Calu3 (cell line): ENCODE data around the gene CDC14A. TPM values are rescaled to one million over a fixed set of nuclear protein-coding genes. Genes with fewer than 3 reads are reported as not detected.

ENCODE experiments used
- BruUV-seq: library from RNA; stranded (reverse); fragments of 400-500 nt; replicated peaks from 2 replicates; lab custom pipeline; 2021; lab: Mats Ljungman, UMichigan
- CTCF ChIA-PET: fragments of 300-600 bp; sonication (Branson Sonifier 250); formaldehyde crosslinking; loops from one replicate; lab custom pipeline; 2022; ENCODE audit warnings: antibody characterized with exemption; lab: Charles Lee
- DNase-seq: peaks from one replicate; pipeline ENCODE4 v3.0.0; 2022
- H3K27ac Mint-ChIP-seq: one replicate; pipeline ENCODE4 v1.8.0; 2022; ENCODE audit warnings: mixed read lengths; ENCODE audit not compliant: unreplicated experiment
- H3K27me3 Mint-ChIP-seq: one replicate; pipeline ENCODE4 v1.8.0; 2022; ENCODE audit warnings: mixed read lengths; ENCODE audit not compliant: unreplicated experiment
- H3K36me3 Mint-ChIP-seq: one replicate; pipeline ENCODE4 v1.8.0; 2022; ENCODE audit warnings: mild to moderate bottlenecking, moderate library complexity, mixed read lengths; ENCODE audit not compliant: insufficient read depth, unreplicated experiment
- H3K4me1 Mint-ChIP-seq: one replicate; pipeline ENCODE4 v1.8.0; 2022; ENCODE audit warnings: mild to moderate bottlenecking, low read depth, mixed read lengths; ENCODE audit not compliant: unreplicated experiment
- H3K4me3 Mint-ChIP-seq: one replicate; pipeline ENCODE4 v1.8.0; 2022; ENCODE audit warnings: mild to moderate bottlenecking, low read depth, moderate library complexity, mixed read lengths; ENCODE audit not compliant: unreplicated experiment
- H3K9me3 Mint-ChIP-seq: one replicate; pipeline ENCODE4 v1.8.0; 2022; ENCODE audit warnings: low read depth, mixed read lengths; ENCODE audit not compliant: unreplicated experiment
- intact Hi-C: fragments of 100-400 bp; cut with micrococcal nuclease; formaldehyde crosslinking; loops from one replicate; pipeline ENCODE4 v1.10.0; 2022; ENCODE audit not compliant: unreplicated experiment
- total RNA-seq: library from RNA; stranded (reverse); gene quantifications from 2 replicates; pipeline ENCODE4 v1.2.3, GENCODE V29; 2022
- TF ChIP-seq, protein P1 (sequence below): fragments of 200-600 bp; IDR thresholded peaks from one replicate; pipeline ENCODE4 v1.8.0; 2022; ENCODE audit warnings: antibody characterized with exemption; ENCODE audit not compliant: unreplicated experiment

The CDC14A gene
- total RNA-seq, 1 experiment from 2014 or later = 8.5 TPM

DNA sequence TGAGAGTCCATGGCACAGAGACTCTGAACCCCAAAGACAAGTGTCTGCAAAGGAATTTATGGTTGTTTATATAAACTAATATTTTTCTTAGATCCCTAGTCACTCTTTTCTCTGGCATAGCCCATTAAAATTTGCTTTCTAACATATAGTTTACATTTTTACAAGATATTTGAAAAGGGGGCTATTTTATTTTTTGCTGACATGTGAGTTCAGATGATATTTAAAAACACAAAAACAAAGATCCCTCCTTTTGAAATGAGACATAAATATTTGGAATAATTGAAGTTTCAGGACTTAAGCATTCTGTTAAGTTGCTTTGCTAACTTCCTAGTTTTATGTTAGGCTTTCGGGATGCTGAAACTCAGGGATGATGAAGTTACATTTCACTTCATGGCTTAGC lies 86.1 kb downstream of the CDC14A start:
- BruUV-seq = no TSS peak
- H3K4me1 Mint-ChIP-seq = no peaks in the 10 kb centered on the region
- intact Hi-C loops = no loop called here
- H3K36me3 Mint-ChIP-seq = no peaks in the 10 kb centered on the region
- CTCF ChIA-PET = no interaction called here
- H3K9me3 Mint-ChIP-seq = no peaks in the 10 kb centered on the region
- H3K27ac Mint-ChIP-seq = no peak overlapping the region
- H3K27me3 Mint-ChIP-seq = no peaks in the 10 kb centered on the region
- TF ChIP-seq, protein P1, sequence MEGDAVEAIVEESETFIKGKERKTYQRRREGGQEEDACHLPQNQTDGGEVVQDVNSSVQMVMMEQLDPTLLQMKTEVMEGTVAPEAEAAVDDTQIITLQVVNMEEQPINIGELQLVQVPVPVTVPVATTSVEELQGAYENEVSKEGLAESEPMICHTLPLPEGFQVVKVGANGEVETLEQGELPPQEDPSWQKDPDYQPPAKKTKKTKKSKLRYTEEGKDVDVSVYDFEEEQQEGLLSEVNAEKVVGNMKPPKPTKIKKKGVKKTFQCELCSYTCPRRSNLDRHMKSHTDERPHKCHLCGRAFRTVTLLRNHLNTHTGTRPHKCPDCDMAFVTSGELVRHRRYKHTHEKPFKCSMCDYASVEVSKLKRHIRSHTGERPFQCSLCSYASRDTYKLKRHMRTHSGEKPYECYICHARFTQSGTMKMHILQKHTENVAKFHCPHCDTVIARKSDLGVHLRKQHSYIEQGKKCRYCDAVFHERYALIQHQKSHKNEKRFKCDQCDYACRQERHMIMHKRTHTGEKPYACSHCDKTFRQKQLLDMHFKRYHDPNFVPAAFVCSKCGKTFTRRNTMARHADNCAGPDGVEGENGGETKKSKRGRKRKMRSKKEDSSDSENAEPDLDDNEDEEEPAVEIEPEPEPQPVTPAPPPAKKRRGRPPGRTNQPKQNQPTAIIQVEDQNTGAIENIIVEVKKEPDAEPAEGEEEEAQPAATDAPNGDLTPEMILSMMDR = no peak
- no peak for DNase-seq
- no peak overlapping the region for H3K4me3 Mint-ChIP-seq

DNA sequence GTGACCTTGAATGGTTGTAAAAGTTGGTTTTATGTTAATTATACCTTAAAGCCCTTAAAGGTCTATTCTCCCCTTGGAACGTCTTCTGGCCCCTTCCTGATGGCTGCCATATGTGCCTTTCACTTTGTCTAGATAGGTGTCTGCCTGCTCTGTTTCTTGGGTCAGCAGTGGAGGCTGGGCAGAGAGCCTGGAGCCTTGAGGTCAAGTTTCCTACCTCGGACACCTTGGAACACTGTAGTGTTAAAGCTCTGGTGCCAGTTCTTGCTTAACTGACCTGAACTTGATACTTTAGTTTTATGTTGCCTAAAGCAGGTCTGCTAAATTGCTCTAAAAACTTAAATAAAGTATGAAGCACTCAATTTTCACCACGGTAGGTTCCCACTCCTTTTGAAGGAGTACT lies 86.5 kb downstream of the CDC14A start:
- intact Hi-C loops = no loop called here
- Mint-ChIP-seq H3K9me3 (no peaks in the 10 kb centered on the region), H3K27me3 (no peaks in the 10 kb centered on the region), H3K36me3 (no peaks in the 10 kb centered on the region), H3K27ac (no peak overlapping the region), H3K4me1 (no peaks in the 10 kb centered on the region), H3K4me3 (no peak overlapping the region)
- CTCF ChIA-PET = no interaction called here
- no peak for DNase-seq
- no TSS peak for BruUV-seq
- TF ChIP-seq, protein P1 = no peak

DNA sequence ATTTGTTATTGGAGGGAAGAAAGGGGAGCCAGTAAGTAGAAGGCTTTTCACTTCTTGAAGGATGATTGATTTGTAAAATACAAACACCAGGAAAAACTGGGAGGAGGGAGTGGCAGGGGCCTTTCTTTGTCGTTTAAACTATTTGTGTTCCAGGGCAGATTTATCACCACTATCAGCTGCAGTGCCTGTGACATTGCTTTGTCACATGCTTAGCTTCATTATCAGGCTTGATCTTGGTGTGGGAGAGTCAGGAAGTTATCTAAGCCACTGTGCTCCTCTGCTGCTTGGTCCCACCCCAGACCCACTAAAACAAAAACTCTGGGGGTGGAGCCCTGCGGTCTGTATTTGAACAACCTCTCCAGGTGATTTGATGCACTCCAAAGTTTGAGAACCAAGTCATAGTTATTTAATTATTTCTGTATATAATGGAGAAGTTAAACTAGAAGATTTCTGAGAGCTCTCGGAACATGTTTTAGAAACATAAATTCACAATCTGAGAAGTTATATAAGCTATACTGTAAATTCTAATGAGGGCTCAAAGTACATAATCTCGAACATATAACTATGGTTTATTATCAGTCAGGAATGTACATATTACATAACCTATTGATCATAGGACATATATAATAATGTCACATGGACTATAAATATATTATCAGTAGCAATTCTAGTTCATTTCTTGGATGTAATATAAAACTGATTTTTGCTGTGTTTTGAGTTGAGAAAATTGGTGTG lies 87.9 kb downstream of the CDC14A start:
- CTCF ChIA-PET = no interaction called here

DNA sequence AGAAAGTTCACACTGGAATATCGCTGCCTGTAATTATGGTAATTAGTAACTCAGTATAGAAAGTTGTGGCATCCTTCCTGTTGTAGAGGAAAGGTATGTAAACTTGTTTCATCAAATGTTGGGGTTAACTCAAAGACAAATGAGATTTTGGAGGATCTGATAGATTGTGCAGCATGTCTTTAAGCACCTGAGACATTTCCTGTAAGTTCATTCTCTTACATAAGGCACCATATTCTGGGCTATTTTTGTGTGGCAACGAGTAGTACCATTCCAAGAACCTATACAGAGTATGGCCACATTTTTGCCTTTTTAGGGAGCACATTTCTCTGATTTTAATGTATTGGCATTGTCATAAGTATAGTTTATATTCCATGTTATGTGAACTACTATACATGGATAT lies 88.8 kb downstream of the CDC14A start:
- no peak overlapping the region for H3K4me3 Mint-ChIP-seq
- no peak for DNase-seq
- CTCF ChIA-PET = no interaction called here
- H3K4me1 Mint-ChIP-seq = no peaks in the 10 kb centered on the region
- H3K27ac Mint-ChIP-seq = no peak overlapping the region
- no peaks in the 10 kb centered on the region for H3K27me3 Mint-ChIP-seq
- no TSS peak for BruUV-seq
- TF ChIP-seq, protein P1 = no peak
- intact Hi-C loops = no loop called here
- no peaks in the 10 kb centered on the region for H3K9me3 Mint-ChIP-seq
- no peaks in the 10 kb centered on the region for H3K36me3 Mint-ChIP-seq

More for the DNA sequence above, 87.9 kb downstream of the CDC14A start:
- intact Hi-C loops = no loop called here
- no peaks in the 10 kb centered on the region for H3K4me1 Mint-ChIP-seq
- TF ChIP-seq, protein P1 = no peak
- H3K27ac Mint-ChIP-seq = no peak overlapping the region
- no peak for DNase-seq
- BruUV-seq = no TSS peak
- H3K27me3 Mint-ChIP-seq = no peaks in the 10 kb centered on the region
- no peak overlapping the region for H3K4me3 Mint-ChIP-seq
- no peaks in the 10 kb centered on the region for H3K9me3 Mint-ChIP-seq
- no peaks in the 10 kb centered on the region for H3K36me3 Mint-ChIP-seq
